ENCODE measurements around the gene ZFP36L1. TPM values are rescaled to one million over a fixed set of nuclear protein-coding genes. Genes with fewer than 3 reads are reported as not detected.

ZFP36L1 gene, protein sequence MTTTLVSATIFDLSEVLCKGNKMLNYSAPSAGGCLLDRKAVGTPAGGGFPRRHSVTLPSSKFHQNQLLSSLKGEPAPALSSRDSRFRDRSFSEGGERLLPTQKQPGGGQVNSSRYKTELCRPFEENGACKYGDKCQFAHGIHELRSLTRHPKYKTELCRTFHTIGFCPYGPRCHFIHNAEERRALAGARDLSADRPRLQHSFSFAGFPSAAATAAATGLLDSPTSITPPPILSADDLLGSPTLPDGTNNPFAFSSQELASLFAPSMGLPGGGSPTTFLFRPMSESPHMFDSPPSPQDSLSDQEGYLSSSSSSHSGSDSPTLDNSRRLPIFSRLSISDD
- 35.5 TPM for polyA plus RNA-seq (2013)

- CTCF ChIA-PET: interaction anchor here (0.9 to 7.1 kb wide), 4 partner anchors 25 to 849 kb away, joined by 3 to 62 read pairs (median 3); no protein-coding TSS in a partner anchor
- Histone ChIP-seq H3K36me3 (ENCODE audit: control insufficient read depth in 4 of 4, insufficient read depth in 4 of 4, low read length in 3 of 4) (peaks cover 2 to 14% (median 11%) of the 10 kb centered on the region in 4 experiments), H3K4me1 (ENCODE audit: control extremely low read depth in 1 of 4, control insufficient read depth in 4 of 4, insufficient read depth in 4 of 4, low read length in 3 of 4) (peaks cover 10 to 73% (median 63%) of the 10 kb centered on the region in 4 experiments), H3K9me3 (ENCODE audit: control extremely low read depth in 1 of 5, control insufficient read depth in 4 of 5, insufficient read depth in 2 of 5, low read depth in 1 of 5, low read length in 4 of 5) (no peaks in the 10 kb centered on the region), H3K27me3 (replicated peaks in 2 of 5; ENCODE audit: control insufficient read depth in 4 of 5, insufficient read depth in 5 of 5, low read length in 4 of 5) (no peaks in the 10 kb centered on the region), H3K27ac (ENCODE audit: insufficient read depth in 1 of 2, low read depth in 1 of 2, low read length in 2 of 2, poor library complexity in 1 of 2, severe bottlenecking in 2 of 2) (peak within 1 kb of the TSS; percentile 90 to 98), H3K4me3 (ENCODE audit: control insufficient read depth in 1 of 7, extremely low read depth in 1 of 7, insufficient read depth in 4 of 7, low read depth in 2 of 7, low read length in 6 of 7) (peak within 1 kb of the TSS; percentile 61 to 98 (median 89))
- WGBS (ENCODE audit: insufficient coverage): 0% methylated on average over 20 of the region's 51 CpGs
- peak; percentile 96 to 98 (median 98) for DNase-seq
- POLR2A ChIA-PET: interaction anchor here (0.6 to 1.0 kb wide), 3 partner anchors 20 to 161 kb away, joined by 3 to 6 read pairs (median 4); no protein-coding TSS in a partner anchor
Measured at GRCh38 chr14:68792979-68793733, at the start of gene ZFP36L1. Gene ZFP36L1, minus strand, starts transcription at chr14:68793067. Its CDS starts 129 bp downstream, at chr14:68792938.

- 100% methylated on average over 1 of the region's 5 CpGs for WGBS (ENCODE audit: insufficient coverage)
- POLR2A ChIA-PET: no interaction called here
- no peak for DNase-seq
- CTCF ChIA-PET: interaction anchor here (0.7 to 1.8 kb wide), 8 partner anchors 11 to 1005 kb away, joined by 3 to 7 read pairs (median 4); no protein-coding TSS in a partner anchor
- peaks cover 0 to 17% (median 4%) of the 10 kb centered on the region in 4 experiments for H3K4me1 ChIP-seq (ENCODE audit: control extremely low read depth in 1 of 4, control insufficient read depth in 4 of 4, insufficient read depth in 4 of 4, low read length in 3 of 4)
- no peaks in the 10 kb centered on the region for H3K36me3 ChIP-seq (ENCODE audit: control insufficient read depth in 4 of 4, insufficient read depth in 4 of 4, low read length in 3 of 4)
- peaks cover 1 to 15% (median 4%) of the 10 kb centered on the region in 5 experiments for H3K9me3 ChIP-seq (ENCODE audit: control extremely low read depth in 1 of 5, control insufficient read depth in 4 of 5, insufficient read depth in 2 of 5, low read depth in 1 of 5, low read length in 4 of 5)
- no peaks in the 10 kb centered on the region for H3K27me3 ChIP-seq (replicated peaks in 2 of 5; ENCODE audit: control insufficient read depth in 4 of 5, insufficient read depth in 5 of 5, low read length in 4 of 5)
- H3K27ac ChIP-seq (ENCODE audit: insufficient read depth in 1 of 2, low read depth in 1 of 2, low read length in 2 of 2, poor library complexity in 1 of 2, severe bottlenecking in 2 of 2): no peak overlapping the region
- H3K4me3 ChIP-seq (ENCODE audit: control insufficient read depth in 1 of 7, extremely low read depth in 1 of 7, insufficient read depth in 4 of 7, low read depth in 2 of 7, low read length in 6 of 7): no peak overlapping the region
Measured at GRCh38 chr14:68842298-68842697, 49.4 kb upstream of the ZFP36L1 start.

DNA sequence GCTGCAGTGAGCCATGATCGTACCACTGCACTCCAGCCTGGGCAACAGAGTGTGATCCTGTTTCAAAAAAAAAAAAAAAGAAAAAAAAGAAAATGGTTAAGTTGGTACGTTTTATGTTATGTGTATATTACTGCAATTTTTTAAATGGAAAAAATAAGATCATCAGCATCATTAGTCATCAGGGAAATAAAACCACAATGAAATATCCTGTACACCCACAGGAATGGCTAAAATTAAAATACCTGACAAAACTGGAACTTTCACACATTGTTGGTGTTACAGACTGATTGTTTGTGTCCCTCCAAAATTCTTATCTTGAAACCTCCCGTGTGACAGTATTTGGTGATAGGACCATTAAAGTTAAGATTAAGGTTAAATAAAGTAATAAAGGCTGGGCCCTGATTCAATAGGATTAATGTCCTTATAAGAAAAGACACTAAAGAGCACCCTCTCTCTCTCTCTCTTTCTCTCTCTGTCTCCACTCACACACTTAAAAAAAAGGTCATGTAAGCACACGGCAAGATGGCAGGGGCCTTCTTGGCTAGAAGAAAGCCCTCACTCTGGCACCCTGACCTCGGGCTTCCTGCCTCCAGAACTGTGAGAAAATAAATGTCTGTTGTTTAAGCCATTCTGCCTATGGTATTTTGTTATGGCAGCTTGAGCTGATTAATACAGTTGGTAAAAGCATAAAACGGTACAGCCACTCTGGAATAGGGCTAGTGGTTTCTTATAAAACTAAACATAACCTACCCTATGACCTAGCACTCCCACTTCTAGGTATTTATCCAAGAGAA is 48.3 kb upstream of the ZFP36L1 start:
- DNase-seq: peak in 2 of 3 donors; percentile 20 to 49
- Histone ChIP-seq H3K4me1 (ENCODE audit: control extremely low read depth in 1 of 4, control insufficient read depth in 4 of 4, insufficient read depth in 4 of 4, low read length in 3 of 4) (peaks cover 0 to 17% (median 4%) of the 10 kb centered on the region in 4 experiments), H3K27me3 (replicated peaks in 2 of 5; ENCODE audit: control insufficient read depth in 4 of 5, insufficient read depth in 5 of 5, low read length in 4 of 5) (no peaks in the 10 kb centered on the region), H3K36me3 (ENCODE audit: control insufficient read depth in 4 of 4, insufficient read depth in 4 of 4, low read length in 3 of 4) (no peaks in the 10 kb centered on the region), H3K9me3 (ENCODE audit: control extremely low read depth in 1 of 5, control insufficient read depth in 4 of 5, insufficient read depth in 2 of 5, low read depth in 1 of 5, low read length in 4 of 5) (peaks cover 3 to 21% (median 6%) of the 10 kb centered on the region in 5 experiments), H3K27ac (ENCODE audit: insufficient read depth in 1 of 2, low read depth in 1 of 2, low read length in 2 of 2, poor library complexity in 1 of 2, severe bottlenecking in 2 of 2) (no peak overlapping the region), H3K4me3 (ENCODE audit: control insufficient read depth in 1 of 7, extremely low read depth in 1 of 7, insufficient read depth in 4 of 7, low read depth in 2 of 7, low read length in 6 of 7) (peak overlapping the region in 1 of 7 experiments; percentile 10)
- no CpG with 5 or more reads among the region's 6 CpGs for WGBS (ENCODE audit: insufficient coverage)
- CTCF ChIA-PET: no interaction called here
- POLR2A ChIA-PET: no interaction called here

- CTCF ChIA-PET: no interaction called here
- no peak overlapping the region for H3K27ac ChIP-seq (ENCODE audit: insufficient read depth in 1 of 2, low read depth in 1 of 2, low read length in 2 of 2, poor library complexity in 1 of 2, severe bottlenecking in 2 of 2)
- peaks cover 4 to 29% (median 10%) of the 10 kb centered on the region in 5 experiments for H3K9me3 ChIP-seq (ENCODE audit: control extremely low read depth in 1 of 5, control insufficient read depth in 4 of 5, insufficient read depth in 2 of 5, low read depth in 1 of 5, low read length in 4 of 5)
- H3K4me3 ChIP-seq (ENCODE audit: control insufficient read depth in 1 of 7, extremely low read depth in 1 of 7, insufficient read depth in 4 of 7, low read depth in 2 of 7, low read length in 6 of 7): no peak overlapping the region
- WGBS (ENCODE audit: insufficient coverage): 100% methylated on average over 2 of the region's 2 CpGs
- POLR2A ChIA-PET: no interaction called here
- no peaks in the 10 kb centered on the region for H3K27me3 ChIP-seq (replicated peaks in 2 of 5; ENCODE audit: control insufficient read depth in 4 of 5, insufficient read depth in 5 of 5, low read length in 4 of 5)
- H3K4me1 ChIP-seq (ENCODE audit: control extremely low read depth in 1 of 4, control insufficient read depth in 4 of 4, insufficient read depth in 4 of 4, low read length in 3 of 4): peaks cover 0 to 17% (median 4%) of the 10 kb centered on the region in 4 experiments
- no peak for DNase-seq
- no peaks in the 10 kb centered on the region for H3K36me3 ChIP-seq (ENCODE audit: control insufficient read depth in 4 of 4, insufficient read depth in 4 of 4, low read length in 3 of 4)
Measured at GRCh38 chr14:68840454-68840853, 47.6 kb upstream of the ZFP36L1 start.

GRCh38 chr14:68836082-68836481 is 43.2 kb upstream of the ZFP36L1 start:
- WGBS (ENCODE audit: insufficient coverage): no CpG with 5 or more reads among the region's 1 CpG
- H3K36me3 ChIP-seq (ENCODE audit: control insufficient read depth in 4 of 4, insufficient read depth in 4 of 4, low read length in 3 of 4): no peaks in the 10 kb centered on the region
- H3K27ac ChIP-seq (ENCODE audit: insufficient read depth in 1 of 2, low read depth in 1 of 2, low read length in 2 of 2, poor library complexity in 1 of 2, severe bottlenecking in 2 of 2): no peak overlapping the region
- H3K27me3 ChIP-seq (replicated peaks in 2 of 5; ENCODE audit: control insufficient read depth in 4 of 5, insufficient read depth in 5 of 5, low read length in 4 of 5): no peaks in the 10 kb centered on the region
- H3K4me3 ChIP-seq (ENCODE audit: control insufficient read depth in 1 of 7, extremely low read depth in 1 of 7, insufficient read depth in 4 of 7, low read depth in 2 of 7, low read length in 6 of 7): no peak overlapping the region
- ChIA-PET CTCF (no interaction called here), POLR2A (no interaction called here)
- H3K4me1 ChIP-seq (ENCODE audit: control extremely low read depth in 1 of 4, control insufficient read depth in 4 of 4, insufficient read depth in 4 of 4, low read length in 3 of 4): peaks cover 0 to 7% (median 0%) of the 10 kb centered on the region in 4 experiments
- DNase-seq: peak in 2 of 3 donors; percentile 39 to 50
- H3K9me3 ChIP-seq (ENCODE audit: control extremely low read depth in 1 of 5, control insufficient read depth in 4 of 5, insufficient read depth in 2 of 5, low read depth in 1 of 5, low read length in 4 of 5): peaks cover 4 to 34% (median 11%) of the 10 kb centered on the region in 5 experiments

DNA sequence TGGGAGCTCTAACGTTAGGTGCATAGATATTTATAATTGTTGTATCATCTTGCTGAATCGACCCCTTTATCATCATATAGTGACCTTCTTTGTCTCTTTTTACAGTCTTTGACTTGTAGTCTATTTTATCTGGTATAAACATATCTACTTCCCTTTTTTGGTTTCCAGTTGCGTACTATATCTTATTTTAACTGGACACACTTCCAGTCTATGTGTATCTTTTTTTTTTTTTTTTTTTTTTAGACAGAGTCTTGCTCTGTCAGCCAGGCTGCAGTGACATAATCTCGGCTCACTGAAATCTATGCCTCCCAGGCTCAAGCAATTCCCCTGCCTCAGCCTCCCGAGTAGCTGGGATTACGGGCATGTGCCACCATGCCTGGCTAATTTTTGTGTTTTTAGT is 41.9 kb upstream of the ZFP36L1 start:
- Histone ChIP-seq H3K4me3 (ENCODE audit: control insufficient read depth in 1 of 7, extremely low read depth in 1 of 7, insufficient read depth in 4 of 7, low read depth in 2 of 7, low read length in 6 of 7) (no peak overlapping the region), H3K9me3 (ENCODE audit: control extremely low read depth in 1 of 5, control insufficient read depth in 4 of 5, insufficient read depth in 2 of 5, low read depth in 1 of 5, low read length in 4 of 5) (peaks cover 4 to 35% (median 11%) of the 10 kb centered on the region in 5 experiments), H3K27me3 (replicated peaks in 2 of 5; ENCODE audit: control insufficient read depth in 4 of 5, insufficient read depth in 5 of 5, low read length in 4 of 5) (no peaks in the 10 kb centered on the region), H3K27ac (ENCODE audit: insufficient read depth in 1 of 2, low read depth in 1 of 2, low read length in 2 of 2, poor library complexity in 1 of 2, severe bottlenecking in 2 of 2) (no peak overlapping the region), H3K36me3 (ENCODE audit: control insufficient read depth in 4 of 4, insufficient read depth in 4 of 4, low read length in 3 of 4) (no peaks in the 10 kb centered on the region), H3K4me1 (ENCODE audit: control extremely low read depth in 1 of 4, control insufficient read depth in 4 of 4, insufficient read depth in 4 of 4, low read length in 3 of 4) (no peaks in the 10 kb centered on the region)
- CTCF ChIA-PET: interaction anchor here (1.0 kb wide), 1 partner anchor 9 kb away, joined by 4 read pairs; no protein-coding TSS in a partner anchor
- whole genome bisulfite sequencing (ENCODE audit: insufficient coverage): 97% methylated on average over 3 of the region's 6 CpGs
- DNase-seq: peak in 1 of 3 donors; percentile 26
- POLR2A ChIA-PET: no interaction called here
